GM21619 (cell line): Measurements from ENCODE around the gene HEPACAM.

ENCODE experiments used
- ATAC-seq: cut with Tn5 transposase; IDR thresholded peaks from one replicate; pipeline ENCODE4 v1.9.1; 2021; ENCODE audit not compliant: unreplicated experiment

The HEPACAM gene

GRCh38 chr11:124902616-124903015 is 33.2 kb downstream of the HEPACAM start:
- ATAC-seq, result no peak

GRCh38 chr11:124900464-124900863 is 35.4 kb downstream of the HEPACAM start:
- no peak for ATAC-seq

- no peak for ATAC-seq
These were observed 36.3 kb downstream of the HEPACAM start for GRCh38 chr11:124899383-124900145.

GRCh38 chr11:124898711-124899110 is 37.1 kb downstream of the HEPACAM start:
- ATAC-seq, result no peak

- no peak for ATAC-seq
These were observed 37.6 kb downstream of the HEPACAM start for GRCh38 chr11:124898263-124898680.

- ATAC-seq, result no peak
These were observed 38.1 kb downstream of the HEPACAM start, which contains the start of gene ROBO4 for GRCh38 chr11:124897674-124898262. Gene ROBO4 (minus strand): TSS chr11:124897865. CDS start chr11:124897795, 70 bp downstream.

GRCh38 chr11:124896821-124897391 is 38.9 kb downstream of the HEPACAM start:
- ATAC-seq, result no peak

GRCh38 chr11:124896071-124896750 is 39.6 kb downstream of the HEPACAM start:
- ATAC-seq, result no peak

GRCh38 chr11:124895471-124895971 is 40.3 kb downstream of the HEPACAM start:
- no peak for ATAC-seq

- ATAC-seq, result no peak
These were observed 41.0 kb downstream of the HEPACAM start for GRCh38 chr11:124894606-124895430.

GRCh38 chr11:124893781-124894401 is 42.0 kb downstream of the HEPACAM start:
- ATAC-seq, result no peak

GRCh38 chr11:124892750-124893454 is 42.9 kb downstream of the HEPACAM start:
- no peak for ATAC-seq

- no peak for ATAC-seq
These were observed 43.7 kb downstream of the HEPACAM start for GRCh38 chr11:124892146-124892545.

- no peak for ATAC-seq
These were observed 44.4 kb downstream of the HEPACAM start for GRCh38 chr11:124891373-124891861.

GRCh38 chr11:124890683-124891372 is 45.0 kb downstream of the HEPACAM start:
- no peak for ATAC-seq

GRCh38 chr11:124890151-124890550 is 45.7 kb downstream of the HEPACAM start:
- ATAC-seq, result no peak

- no peak for ATAC-seq
These were observed 46.4 kb downstream of the HEPACAM start for GRCh38 chr11:124889191-124890091.

GRCh38 chr11:124887667-124888013 is 48.2 kb downstream of the HEPACAM start:
- no peak for ATAC-seq
